Upper lobe of left lung (tissue), 4 donors: ENCODE data around the gene MINDY2.

Experiments used
- CTCF ChIP-seq, 6 experiments: fragments of 450-650 bp in 4 of 6; fragments of 200-600 bp in 2 of 6; sonication (generic) in 2 of 6; IDR thresholded peaks; one replicate each; pipeline ENCODE4 v1.5.1; 2016 to 2019; ENCODE audit warnings: antibody characterized with exemption in 6 of 6
- POLR2A ChIP-seq, 4 donors: fragments of 450-650 bp; IDR thresholded peaks; one replicate each; pipeline ENCODE4 v1.5.1; 2016 to 2017; ENCODE audit warnings: antibody characterized with exemption in 4 of 4, mild to moderate bottlenecking in 2 of 4
- POLR2AphosphoS5 ChIP-seq, 2 donors: sonication (generic); formaldehyde crosslinking; IDR thresholded peaks; one replicate each; pipeline ENCODE4 v1.5.1; 2017; ENCODE audit warnings: antibody characterized with exemption in 2 of 2

GRCh38 chr15:58795825-58796224, 24.7 kb downstream of the MINDY2 start:
- TF ChIP-seq CTCF (IDR thresholded peaks at IDR 0.05): no peak
- TF ChIP-seq POLR2A (IDR thresholded peaks at IDR 0.05): no peak
- no peak for TF ChIP-seq POLR2AphosphoS5 (IDR thresholded peaks at IDR 0.05)
